GM12801 (cell line): ENCODE measurements around the gene CHGA.

ENCODE experiments used
- CTCF ChIP-seq: IDR thresholded peaks from one replicate; pipeline ENCODE4 v1.5.1; 2011; ENCODE audit warnings: control low read depth; ENCODE audit not compliant: insufficient read length; ENCODE audit errors: extremely low read depth

Gene CHGA

DNA sequence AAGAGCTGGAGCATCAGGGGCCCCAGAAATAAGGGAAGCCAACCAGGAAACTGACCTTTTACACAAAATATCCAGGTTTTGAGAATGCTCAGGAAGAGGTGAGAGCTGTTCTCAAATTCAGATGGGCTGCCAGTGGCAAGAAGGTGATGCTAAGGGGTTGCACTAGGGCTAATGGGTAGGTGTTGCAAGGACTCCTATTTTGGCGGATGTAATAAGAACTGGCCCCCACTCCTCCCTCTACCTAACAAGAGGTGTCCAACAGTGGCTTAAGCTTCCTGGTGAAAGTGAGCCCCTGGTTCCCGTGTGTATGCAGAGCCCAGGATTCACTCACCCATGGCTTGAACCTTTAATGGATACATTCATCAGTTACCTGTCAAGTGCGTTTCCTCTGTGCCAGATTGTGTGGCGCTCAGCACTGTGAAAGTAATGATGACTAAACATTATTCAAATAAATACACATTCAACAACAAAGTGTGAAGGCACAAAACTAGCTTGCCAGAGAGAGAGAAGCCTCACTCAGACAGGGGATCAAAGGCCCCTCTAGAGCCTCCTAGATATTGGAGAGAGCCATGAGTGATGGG is 705 bp upstream of the CHGA start:
- TF ChIP-seq CTCF: no peak

- TF ChIP-seq CTCF: no peak
Measured at GRCh38 chr14:92923744-92924103, 774 bp downstream of the CHGA start.

DNA sequence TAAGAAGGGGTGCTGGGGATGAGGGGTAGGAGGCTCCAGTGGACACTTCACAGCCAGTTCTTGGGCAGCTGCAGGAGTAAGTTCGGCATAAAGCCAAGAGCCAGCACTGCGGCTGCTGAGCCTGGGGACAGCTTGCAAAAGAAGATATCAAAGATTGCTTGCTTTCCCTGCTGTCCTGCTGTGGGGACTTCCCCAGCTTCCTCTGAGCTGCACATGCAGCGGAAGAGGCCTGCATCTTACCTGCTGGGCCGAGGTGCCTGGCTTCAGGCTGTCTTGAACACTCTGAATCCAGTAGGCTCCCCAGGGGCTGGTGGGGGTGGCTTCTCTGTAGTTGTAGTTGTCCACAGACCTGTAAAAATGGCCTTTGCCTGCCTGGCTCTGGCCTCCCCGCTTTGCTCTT is 1.3 kb downstream of the CHGA start:
- TF ChIP-seq CTCF: no peak

DNA sequence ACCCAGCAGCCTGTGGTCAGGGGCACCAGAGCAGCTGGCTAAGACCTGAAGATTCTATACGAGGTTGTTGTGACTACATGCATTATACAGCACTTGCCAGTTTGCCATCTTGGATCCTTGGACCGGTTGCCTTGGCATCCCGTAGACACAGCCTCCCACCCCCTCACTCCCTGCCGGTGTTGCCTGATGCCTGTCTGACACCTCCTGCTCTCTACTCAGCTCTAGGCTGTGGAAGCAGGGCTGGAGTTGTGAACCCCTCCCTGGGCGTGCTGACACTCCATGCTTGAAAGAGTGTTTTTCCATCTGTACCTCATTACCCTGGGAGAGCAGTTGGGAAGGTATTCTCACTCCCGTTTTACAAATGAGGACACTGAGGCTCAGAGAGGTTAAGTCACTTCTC is 2.5 kb downstream of the CHGA start:
- TF ChIP-seq CTCF: no peak

DNA sequence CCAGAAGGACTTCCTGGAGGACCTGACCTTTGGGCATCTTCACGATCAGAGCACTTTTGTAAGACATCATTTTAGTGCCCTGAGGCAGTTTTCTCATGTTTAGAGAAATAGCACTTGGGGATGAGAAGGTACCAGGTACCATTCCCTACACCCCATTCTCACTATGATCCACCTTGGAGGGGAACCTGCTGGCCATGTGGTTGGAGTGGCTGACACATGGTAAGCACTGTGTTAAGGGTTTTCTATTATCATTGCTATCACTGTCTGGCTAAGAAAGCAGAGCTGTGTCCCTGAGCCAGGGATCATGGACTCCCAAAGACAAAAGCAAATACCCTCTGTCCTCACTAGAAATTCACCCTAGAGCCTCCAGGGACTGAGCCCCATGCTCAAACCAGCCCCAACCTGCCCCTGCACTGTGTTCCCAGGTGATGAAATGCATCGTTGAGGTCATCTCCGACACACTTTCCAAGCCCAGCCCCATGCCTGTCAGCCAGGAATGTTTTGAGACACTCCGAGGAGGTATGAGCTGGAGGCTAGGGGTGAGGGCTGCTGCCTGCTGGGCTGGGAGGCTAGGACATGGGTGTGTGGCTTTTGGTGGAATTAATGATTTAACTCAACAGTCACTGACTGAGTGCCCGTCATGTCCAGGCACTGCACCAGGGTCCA is 3.4 kb downstream of the CHGA start:
- TF ChIP-seq CTCF: no peak

DNA sequence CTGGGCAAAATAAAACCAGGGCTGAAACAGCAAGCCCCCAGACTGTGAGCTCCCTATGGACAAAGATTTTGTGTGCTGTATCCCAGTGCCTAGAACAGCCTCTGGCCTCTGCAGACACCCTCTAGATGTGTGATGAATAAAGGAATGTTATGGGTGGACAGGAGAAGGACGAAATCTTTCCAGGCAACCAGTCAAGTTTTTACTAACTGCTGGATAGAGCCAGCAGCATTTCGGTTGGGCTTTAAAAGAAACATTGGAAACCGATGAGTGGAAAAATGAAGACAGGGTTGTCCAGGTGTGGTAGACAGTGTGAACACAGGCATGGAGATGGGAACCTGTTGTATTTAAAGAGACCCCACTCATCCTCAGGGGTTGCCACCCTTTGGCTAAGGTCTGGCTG is 4.0 kb downstream of the CHGA start:
- TF ChIP-seq CTCF: no peak

- TF ChIP-seq CTCF: no peak
Measured at GRCh38 chr14:92927349-92928257, 4.7 kb downstream of the CHGA start.
